Panc1 (cell line): ENCODE measurements around the gene EMILIN3.

Source experiments
- CTCF ChIP-seq: fragments of 450-650 bp; IDR thresholded peaks from 2 replicates; pipeline ENCODE4 v1.5.1; 2017; ENCODE audit warnings: mild to moderate bottlenecking
- POLR2AphosphoS5 ChIP-seq: IDR thresholded peaks from 2 replicates; pipeline ENCODE4 v1.6.1; 2012; ENCODE audit warnings: mild to moderate bottlenecking, low read depth, low read length, moderate library complexity
- REST ChIP-seq, 2 experiments: IDR thresholded peaks; 2 replicates each; pipeline ENCODE4 v1.6.1; 2011 to 2012; ENCODE audit warnings: low read depth in 2 of 2, control low read depth in 1 of 2, low read length in 1 of 2, mild to moderate bottlenecking in 1 of 2, moderate library complexity in 1 of 2; ENCODE audit not compliant: insufficient read depth in 1 of 2
- TCF7L2 ChIP-seq: IDR thresholded peaks from 2 replicates; pipeline ENCODE4 v1.6.1; 2011; ENCODE audit warnings: mild to moderate bottlenecking, low read depth, low read length, inconsistent platforms

- TF ChIP-seq CTCF (no peak), POLR2AphosphoS5 (no peak), TCF7L2 (no peak), REST (IDR thresholded peaks at IDR 0.05; ENCODE audit: insufficient read depth in 1 of 2, low read depth in 2 of 2, low read length in 1 of 2) (no peak)
These were observed 14.0 kb downstream of the EMILIN3 start for GRCh38 chr20:41352666-41353065.
